ENCODE results near the gene PIP5K1B. TPM values are rescaled to one million over a fixed set of nuclear protein-coding genes. Genes with fewer than 3 reads are reported as not detected.

Gene PIP5K1B
- total RNA-seq, 1 experiment from 2014 or later: 3.4 TPM

DNA sequence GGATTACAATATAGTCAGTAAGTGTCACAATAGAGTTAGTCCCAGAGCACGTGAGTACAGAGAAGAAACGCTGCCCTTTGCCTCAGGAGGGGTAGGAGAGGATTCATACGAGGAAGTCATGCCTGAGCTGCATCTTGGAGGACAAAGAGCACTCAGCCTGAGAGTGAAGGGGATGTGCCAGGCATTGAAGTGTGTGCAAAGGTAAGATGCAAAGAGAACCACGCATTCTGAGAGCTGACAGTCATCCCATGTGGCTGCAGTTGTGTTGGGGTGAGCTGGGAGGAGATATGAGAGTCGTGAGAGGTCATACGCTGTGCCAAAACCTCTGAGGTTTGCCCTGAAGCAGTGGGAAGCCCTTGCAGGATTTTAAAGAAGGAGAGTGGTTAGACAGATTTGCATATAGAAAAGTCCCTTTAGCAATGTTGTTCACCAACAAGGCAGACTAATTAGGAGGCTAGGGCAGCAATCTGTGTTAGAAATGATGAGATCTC lies 97.5 kb downstream of the PIP5K1B start:
- no peak for DNase-seq (ENCODE audit: extremely low read depth, low read depth)

GRCh38 chr9:68804911-68805889 lies 100.2 kb downstream of the PIP5K1B start:
- DNase-seq (ENCODE audit: extremely low read depth, low read depth): no peak

- no peak for DNase-seq (ENCODE audit: extremely low read depth, low read depth)
Observed at GRCh38 chr9:68805890-68806517, 101.0 kb downstream of the PIP5K1B start.

DNA sequence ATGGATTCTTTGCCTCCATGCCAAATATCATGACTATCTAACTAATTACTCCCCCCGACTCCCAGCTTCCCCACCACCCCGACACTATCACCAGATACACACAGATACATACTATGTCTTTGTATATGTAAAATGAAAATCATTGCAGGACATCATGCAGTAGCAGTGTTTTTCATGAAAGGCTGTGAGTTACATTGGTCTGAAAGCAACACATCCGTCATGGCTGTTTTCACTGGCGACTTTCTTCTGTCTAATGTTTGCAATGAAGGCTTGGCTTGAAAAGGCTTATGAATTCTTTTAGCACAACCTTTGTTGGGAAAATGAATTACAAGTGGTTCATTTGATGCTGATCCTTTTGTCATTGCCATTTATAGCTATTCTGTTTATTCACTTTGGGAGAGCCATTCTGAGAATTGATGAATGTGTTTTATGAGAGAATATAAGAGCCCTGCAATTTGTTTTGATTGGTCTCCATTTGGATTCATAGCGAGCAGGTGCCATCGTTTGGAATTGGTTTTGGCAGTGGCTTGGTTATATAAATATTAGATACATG lies 103.4 kb downstream of the PIP5K1B start:
- no peak for DNase-seq (ENCODE audit: extremely low read depth, low read depth)

- no peak for DNase-seq (ENCODE audit: extremely low read depth, low read depth)
Observed at GRCh38 chr9:68817079-68817875, 112.2 kb downstream of the PIP5K1B start.

DNA sequence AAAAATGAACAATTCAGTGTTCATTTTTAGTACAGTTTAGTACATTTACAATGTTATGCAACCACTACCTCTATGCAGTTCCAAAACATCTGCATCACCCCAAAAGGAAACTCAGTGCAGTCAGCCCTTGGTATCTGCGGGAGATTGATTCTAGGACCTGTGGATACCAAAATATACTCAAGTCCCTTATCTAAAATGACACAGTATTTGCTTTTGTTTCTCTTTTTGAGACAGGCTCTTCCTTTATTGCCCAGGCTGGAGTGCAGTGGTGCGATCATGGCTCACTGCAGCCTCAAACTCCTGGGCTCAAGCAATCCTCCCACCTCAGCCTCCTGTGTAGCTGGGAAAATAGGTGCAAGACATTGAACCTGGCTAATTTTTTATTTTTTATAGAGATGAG lies 114.0 kb downstream of the PIP5K1B start:
- DNase-seq (ENCODE audit: extremely low read depth, low read depth): no peak

DNA sequence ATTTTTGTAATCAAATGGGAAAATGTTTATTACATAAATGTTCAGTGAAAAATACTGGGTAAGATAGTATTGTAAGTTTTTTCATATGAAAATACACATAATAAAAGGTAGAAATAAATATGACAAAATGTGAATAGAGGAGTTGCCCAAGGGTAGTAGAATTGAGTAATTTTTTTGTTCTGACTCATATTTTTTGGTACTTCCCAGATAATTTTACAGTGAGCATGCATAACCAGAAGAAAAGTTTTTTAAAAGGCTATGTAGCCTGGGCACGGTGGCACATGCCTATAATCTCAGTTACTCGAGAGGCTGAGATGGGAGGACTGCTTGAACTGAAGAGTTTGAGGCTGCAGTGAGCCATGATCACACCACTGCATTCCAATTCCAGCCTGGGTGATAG lies 116.9 kb downstream of the PIP5K1B start:
- DNase-seq (ENCODE audit: extremely low read depth, low read depth): no peak

GRCh38 chr9:68822596-68823165 lies 117.6 kb downstream of the PIP5K1B start:
- no peak for DNase-seq (ENCODE audit: extremely low read depth, low read depth)

DNA sequence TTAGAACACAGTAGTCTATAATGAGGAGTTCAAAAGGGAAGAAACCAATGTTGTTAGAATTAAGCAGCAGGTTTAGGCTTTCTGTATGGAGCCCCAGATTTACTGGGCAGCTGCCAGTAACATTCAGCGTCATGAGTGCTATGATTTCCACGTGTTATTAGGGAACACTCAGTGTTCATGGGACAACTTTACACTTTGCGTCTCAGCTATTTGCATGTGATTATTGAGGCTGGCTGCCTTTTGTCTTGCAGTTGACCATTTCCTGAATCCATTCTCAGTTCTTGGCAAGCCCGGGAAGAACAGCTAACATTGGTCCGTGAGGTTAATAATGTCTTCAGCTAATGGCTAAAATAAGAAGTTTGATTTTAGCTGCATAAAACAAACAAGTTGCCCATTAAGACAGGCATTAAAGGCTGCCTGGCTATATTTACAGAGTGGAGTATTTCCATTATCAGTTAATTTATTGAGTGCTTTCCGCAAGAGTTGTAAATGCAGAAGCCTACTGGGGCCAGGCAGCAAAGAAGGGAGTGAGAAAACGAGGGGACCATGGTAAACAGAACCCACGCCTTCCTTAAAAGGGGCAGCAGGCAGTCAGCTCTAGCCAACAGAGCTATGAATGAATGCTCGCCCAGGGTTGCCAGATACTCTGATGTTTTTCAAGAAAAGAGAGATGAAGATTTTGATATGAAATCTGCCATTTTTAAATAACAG lies 120.9 kb downstream of the PIP5K1B start:
- DNase-seq (ENCODE audit: extremely low read depth, low read depth): no peak

DNA sequence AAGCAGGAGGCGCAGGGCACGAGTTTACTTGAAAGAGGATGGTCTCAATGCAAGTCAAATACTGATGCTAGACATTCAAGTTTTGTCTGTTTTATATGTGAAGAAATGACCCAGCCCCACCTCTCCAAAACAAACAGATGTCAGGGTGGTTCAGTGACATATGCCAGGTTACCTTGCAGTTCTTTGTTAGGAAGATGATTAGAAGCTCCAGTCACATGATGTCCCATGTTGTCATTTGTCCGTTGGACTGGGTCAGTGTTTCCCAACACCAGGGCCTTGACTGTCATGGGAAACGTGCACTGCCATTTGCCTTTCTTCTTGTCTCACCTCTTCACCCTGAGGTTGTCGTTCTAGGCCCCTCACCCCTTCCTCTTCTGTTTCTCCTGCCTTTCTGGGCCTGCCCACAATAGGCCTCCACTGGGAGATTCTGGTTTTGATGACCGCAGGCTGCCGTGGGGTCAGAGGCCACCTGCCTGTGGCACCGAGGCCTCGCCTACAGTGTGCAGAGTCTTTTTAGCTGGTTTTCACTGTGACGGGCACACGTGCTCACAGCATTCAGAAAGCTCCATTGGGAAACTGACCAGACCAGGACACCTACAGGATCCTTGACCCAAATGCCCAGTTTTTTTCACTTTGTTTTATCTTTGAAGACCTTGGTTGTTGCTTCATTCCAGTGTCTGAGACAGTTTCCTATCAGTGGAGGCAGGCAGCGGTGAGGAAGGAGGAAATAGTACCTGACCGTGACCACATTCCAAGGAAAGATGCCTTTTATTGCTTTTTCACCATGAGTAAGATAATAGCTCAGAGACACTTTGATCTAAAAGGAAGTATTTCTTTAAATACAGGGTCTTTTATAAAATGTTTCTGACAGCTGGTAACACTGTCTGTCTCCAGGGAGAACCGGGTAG lies 123.1 kb downstream of the PIP5K1B start:
- no peak for DNase-seq (ENCODE audit: extremely low read depth, low read depth)

GRCh38 chr9:68832101-68832500 lies 127.1 kb downstream of the PIP5K1B start:
- DNase-seq (ENCODE audit: extremely low read depth, low read depth): no peak

DNA sequence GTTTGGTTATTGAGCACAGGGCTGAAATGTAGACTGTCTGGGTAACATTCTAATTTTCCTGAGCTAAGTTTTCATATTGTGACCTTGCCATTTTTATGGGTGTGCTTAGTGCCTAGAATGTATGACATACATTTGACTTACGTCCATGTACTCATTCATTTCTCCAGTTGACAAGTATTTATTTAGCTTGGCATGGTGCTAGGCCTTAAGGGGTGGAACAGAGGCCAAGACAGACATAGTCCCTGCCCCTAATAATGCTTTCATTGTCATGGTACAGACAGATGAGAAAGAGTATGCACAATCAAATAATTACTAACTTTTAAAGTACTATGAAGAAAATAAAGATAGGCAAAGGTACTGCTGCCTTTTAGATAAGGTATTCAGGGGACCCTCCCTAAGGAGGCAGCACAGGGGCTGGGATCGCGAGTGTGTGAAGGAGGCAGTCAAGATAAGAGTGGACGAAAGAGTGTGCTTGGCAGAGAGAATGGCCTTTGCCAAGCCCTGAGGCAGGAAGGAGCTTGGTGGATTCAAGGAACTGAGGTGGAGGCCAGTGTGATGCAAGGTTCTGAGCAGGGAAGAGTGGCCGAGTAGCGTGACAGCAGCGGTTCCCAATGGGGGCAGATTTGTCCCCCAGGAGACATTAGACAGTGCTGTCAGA lies 128.0 kb downstream of the PIP5K1B start:
- peak; percentile 78 for DNase-seq (ENCODE audit: extremely low read depth, low read depth)

- DNase-seq (ENCODE audit: extremely low read depth, low read depth): no peak
Observed at GRCh38 chr9:68834931-68835520, 130.0 kb downstream of the PIP5K1B start.

- DNase-seq (ENCODE audit: extremely low read depth, low read depth): no peak
Observed at GRCh38 chr9:68836788-68837187, 131.7 kb downstream of the PIP5K1B start.

DNA sequence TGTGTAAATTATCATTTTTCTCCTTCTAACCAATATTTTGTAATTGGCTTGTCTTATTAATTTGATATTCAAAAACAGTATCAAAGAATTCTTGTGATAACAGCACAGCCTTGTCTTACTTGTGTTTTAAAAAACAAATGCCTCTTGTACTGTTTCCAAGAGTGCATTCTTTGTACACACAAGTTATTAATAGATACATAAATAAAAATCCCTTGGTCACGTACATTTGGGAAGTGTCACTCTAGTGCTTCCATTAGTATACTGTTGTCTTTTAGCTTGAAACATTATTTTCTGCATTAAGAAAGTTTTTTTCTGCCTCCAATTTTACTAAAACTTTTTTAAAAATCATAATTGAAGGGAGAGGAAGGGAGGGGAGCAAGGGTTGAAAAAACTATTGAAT lies 133.2 kb downstream of the PIP5K1B start:
- DNase-seq (ENCODE audit: extremely low read depth, low read depth): no peak

GRCh38 chr9:68841276-68842052 lies 136.4 kb downstream of the PIP5K1B start:
- no peak for DNase-seq (ENCODE audit: extremely low read depth, low read depth)

- DNase-seq (ENCODE audit: extremely low read depth, low read depth): no peak
Observed at GRCh38 chr9:68842568-68842967, 137.5 kb downstream of the PIP5K1B start.
